ENCODE results near the gene PDZD11.

DNA sequence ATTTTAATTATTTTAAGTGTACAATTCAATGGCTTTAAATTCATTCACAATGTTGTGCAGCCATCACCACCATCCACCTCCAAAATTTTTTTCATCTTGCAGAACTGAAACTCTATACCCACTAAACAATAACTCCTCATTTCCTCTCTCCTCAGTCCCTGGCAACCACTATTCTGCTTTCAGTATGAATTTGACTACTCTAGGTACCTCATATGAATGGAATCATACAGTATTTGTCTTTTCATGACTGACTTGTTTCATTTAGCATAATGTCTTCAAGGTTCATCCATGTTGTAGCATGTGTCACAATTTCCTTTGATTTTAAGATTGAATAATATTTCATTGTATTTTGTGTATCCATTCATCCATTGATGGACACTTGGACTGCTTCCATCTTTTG is 47.0 kb upstream of the PDZD11 start:
- TF ChIP-seq, protein P1, sequence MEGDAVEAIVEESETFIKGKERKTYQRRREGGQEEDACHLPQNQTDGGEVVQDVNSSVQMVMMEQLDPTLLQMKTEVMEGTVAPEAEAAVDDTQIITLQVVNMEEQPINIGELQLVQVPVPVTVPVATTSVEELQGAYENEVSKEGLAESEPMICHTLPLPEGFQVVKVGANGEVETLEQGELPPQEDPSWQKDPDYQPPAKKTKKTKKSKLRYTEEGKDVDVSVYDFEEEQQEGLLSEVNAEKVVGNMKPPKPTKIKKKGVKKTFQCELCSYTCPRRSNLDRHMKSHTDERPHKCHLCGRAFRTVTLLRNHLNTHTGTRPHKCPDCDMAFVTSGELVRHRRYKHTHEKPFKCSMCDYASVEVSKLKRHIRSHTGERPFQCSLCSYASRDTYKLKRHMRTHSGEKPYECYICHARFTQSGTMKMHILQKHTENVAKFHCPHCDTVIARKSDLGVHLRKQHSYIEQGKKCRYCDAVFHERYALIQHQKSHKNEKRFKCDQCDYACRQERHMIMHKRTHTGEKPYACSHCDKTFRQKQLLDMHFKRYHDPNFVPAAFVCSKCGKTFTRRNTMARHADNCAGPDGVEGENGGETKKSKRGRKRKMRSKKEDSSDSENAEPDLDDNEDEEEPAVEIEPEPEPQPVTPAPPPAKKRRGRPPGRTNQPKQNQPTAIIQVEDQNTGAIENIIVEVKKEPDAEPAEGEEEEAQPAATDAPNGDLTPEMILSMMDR (IDR thresholded peaks at IDR 0.05): no peak
- TF ChIP-seq POLR2A (IDR thresholded peaks at IDR 0.05): no peak
